ENCODE measurements around the gene AJAP1. TPM values are rescaled to one million over a fixed set of nuclear protein-coding genes. Genes with fewer than 3 reads are reported as not detected.

Gene AJAP1
- total RNA-seq, 1 donor from 2014 or later: 0.46 TPM

DNA sequence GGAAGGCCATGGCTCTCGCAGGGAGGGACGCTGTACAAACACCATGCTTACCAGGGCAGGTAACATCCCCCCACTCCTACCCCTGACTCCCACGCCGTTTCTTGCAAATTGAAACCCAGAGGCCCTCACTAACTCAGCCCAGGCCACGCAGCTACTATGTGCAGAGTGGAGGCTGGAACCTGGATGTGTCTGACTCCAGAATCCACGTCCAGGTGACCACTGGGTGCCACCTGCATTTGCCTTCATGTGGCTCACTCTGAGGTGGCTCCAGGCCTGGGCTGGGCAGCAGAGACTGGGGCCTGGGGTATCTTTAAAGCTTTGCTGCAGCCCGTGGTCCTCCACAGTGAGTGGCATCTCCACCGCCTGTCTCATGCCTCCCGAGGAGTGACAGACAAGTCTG, 29.6 kb upstream of the AJAP1 start:
- H3K4me1 Mint-ChIP-seq (ENCODE audit: low read depth): no peaks in the 10 kb centered on the region
- H3K36me3 Mint-ChIP-seq (ENCODE audit: insufficient read depth): no peaks in the 10 kb centered on the region
- H3K9me3 Mint-ChIP-seq (ENCODE audit: low read depth): no peaks in the 10 kb centered on the region
- DNase-seq (ENCODE audit: low spot score, unreplicated experiment): no peak
- no peak overlapping the region for H3K27ac Mint-ChIP-seq
- peaks cover 15% of the 10 kb centered on the region for H3K27me3 Mint-ChIP-seq
- TF ChIP-seq, protein P1, sequence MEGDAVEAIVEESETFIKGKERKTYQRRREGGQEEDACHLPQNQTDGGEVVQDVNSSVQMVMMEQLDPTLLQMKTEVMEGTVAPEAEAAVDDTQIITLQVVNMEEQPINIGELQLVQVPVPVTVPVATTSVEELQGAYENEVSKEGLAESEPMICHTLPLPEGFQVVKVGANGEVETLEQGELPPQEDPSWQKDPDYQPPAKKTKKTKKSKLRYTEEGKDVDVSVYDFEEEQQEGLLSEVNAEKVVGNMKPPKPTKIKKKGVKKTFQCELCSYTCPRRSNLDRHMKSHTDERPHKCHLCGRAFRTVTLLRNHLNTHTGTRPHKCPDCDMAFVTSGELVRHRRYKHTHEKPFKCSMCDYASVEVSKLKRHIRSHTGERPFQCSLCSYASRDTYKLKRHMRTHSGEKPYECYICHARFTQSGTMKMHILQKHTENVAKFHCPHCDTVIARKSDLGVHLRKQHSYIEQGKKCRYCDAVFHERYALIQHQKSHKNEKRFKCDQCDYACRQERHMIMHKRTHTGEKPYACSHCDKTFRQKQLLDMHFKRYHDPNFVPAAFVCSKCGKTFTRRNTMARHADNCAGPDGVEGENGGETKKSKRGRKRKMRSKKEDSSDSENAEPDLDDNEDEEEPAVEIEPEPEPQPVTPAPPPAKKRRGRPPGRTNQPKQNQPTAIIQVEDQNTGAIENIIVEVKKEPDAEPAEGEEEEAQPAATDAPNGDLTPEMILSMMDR (IDR thresholded peaks at IDR 0.05; ENCODE audit: unreplicated experiment): no peak
- no peak overlapping the region for H3K4me3 Mint-ChIP-seq (ENCODE audit: low read depth)

DNA sequence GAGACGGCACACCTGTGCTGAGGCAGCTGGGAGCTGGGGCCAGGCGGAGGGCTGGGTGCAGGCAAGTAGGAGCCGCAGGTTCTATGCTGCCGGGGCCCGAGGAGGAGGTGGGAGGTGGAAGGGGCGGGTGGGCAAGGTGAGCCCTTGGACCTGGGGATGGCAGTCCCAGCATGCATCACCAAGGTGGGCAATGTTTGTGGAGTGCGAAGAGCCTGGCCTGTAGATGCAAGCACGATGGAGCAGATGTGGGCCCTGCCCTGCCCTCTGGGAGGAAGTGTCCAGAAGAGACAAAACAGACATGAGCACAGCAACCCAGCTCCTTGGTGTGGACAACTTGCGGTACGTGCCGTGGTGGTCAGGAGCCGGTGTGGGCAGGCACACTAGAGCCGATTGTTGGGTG, 28.3 kb upstream of the AJAP1 start:
- Mint-ChIP-seq H3K4me1 (ENCODE audit: low read depth) (no peaks in the 10 kb centered on the region), H3K9me3 (ENCODE audit: low read depth) (no peaks in the 10 kb centered on the region), H3K36me3 (ENCODE audit: insufficient read depth) (no peaks in the 10 kb centered on the region), H3K27me3 (peaks cover 15% of the 10 kb centered on the region), H3K27ac (no peak overlapping the region), H3K4me3 (ENCODE audit: low read depth) (no peak overlapping the region)
- TF ChIP-seq, protein P1 (IDR thresholded peaks at IDR 0.05; ENCODE audit: unreplicated experiment): no peak
- DNase-seq (ENCODE audit: low spot score, unreplicated experiment): no peak

DNA sequence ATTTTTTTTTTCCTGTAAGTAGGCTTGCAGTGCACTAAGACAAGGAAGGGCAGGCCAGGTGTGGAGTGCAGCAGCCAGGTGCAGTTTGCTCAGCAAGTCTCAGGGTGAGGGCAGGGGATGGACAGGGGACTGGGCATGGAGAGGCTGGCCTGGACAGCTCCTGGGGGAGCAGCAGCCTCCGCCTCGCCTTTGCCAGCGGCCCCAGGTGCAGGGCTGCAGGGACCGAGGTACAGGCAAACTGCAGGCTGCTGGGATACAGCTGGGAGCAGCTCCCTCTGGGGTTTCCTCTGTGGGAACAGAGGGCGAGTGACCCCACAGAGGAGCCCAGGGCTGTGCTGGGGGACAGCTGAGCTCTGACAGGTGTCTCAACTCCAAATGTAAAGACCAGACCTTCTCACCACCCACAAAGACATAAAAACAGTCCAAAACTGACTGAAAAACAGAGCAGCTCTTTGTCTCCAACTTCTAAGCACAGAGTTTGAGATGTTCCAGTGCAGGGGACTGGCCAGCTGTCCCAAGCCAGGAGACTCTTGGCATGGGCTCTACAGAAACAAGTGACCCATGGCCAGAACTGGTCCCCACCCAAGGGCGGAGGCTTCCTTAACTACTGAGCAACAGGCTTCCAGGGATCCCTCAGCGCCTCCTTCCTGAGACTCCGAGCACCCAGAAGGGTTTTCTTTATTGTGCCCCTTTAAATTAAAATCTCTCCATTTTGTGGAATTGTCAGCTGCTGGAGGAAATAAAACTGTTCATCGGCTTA, 27.7 kb upstream of the AJAP1 start:
- Mint-ChIP-seq H3K9me3 (ENCODE audit: low read depth) (no peaks in the 10 kb centered on the region), H3K36me3 (ENCODE audit: insufficient read depth) (no peaks in the 10 kb centered on the region), H3K27me3 (peaks cover 18% of the 10 kb centered on the region), H3K4me3 (ENCODE audit: low read depth) (no peak overlapping the region), H3K27ac (no peak overlapping the region), H3K4me1 (ENCODE audit: low read depth) (no peaks in the 10 kb centered on the region)
- TF ChIP-seq, protein P1 (IDR thresholded peaks at IDR 0.05; ENCODE audit: unreplicated experiment): no peak
- no peak for DNase-seq (ENCODE audit: low spot score, unreplicated experiment)

DNA sequence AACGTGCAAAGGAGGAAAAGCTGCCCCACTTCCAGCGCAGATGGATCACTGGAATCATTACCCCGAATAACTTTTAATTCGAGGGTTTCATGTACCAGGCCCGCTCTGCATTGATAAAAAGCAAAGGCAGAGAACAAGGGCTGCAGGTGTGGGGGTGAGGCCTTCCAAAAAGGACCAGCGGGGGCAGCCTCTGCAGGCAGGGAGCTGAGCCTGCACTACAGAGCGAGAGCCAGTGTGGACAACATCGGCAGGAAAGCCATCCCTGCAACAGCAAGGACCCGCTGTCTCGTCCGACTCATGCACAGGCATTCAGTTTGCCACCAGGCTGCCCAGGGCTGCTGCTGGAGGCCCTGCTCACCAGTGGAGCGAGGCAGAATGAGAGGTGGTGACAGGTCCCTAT, 27.1 kb upstream of the AJAP1 start:
- TF ChIP-seq, protein P1 (IDR thresholded peaks at IDR 0.05; ENCODE audit: unreplicated experiment): no peak
- Mint-ChIP-seq H3K9me3 (ENCODE audit: low read depth) (no peaks in the 10 kb centered on the region), H3K4me1 (ENCODE audit: low read depth) (no peaks in the 10 kb centered on the region), H3K27ac (no peak overlapping the region), H3K27me3 (peaks cover 21% of the 10 kb centered on the region), H3K36me3 (ENCODE audit: insufficient read depth) (no peaks in the 10 kb centered on the region), H3K4me3 (ENCODE audit: low read depth) (no peak overlapping the region)
- DNase-seq (ENCODE audit: low spot score, unreplicated experiment): no peak

DNA sequence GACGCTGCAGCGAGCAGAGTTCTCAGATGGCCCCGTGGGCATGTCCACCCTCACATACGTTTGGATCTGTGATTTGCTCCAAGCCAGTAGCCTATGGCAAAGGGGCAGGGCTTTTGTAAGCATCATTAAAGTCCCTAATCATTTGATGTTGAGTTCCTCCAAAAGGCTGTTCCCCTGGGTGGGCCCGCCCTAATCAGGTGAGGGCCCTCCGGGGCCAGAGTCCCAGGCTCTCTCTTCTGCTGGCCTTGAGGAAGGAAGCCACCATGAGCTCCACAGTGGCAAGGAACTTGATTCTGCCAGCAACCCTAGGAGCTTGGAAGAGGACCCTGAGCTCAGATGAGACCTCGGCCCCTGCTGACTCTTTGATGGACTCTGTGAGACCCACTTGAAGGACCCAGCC, 25.4 kb upstream of the AJAP1 start:
- H3K27ac Mint-ChIP-seq: no peak overlapping the region
- TF ChIP-seq, protein P1 (IDR thresholded peaks at IDR 0.05; ENCODE audit: unreplicated experiment): no peak
- H3K4me1 Mint-ChIP-seq (ENCODE audit: low read depth): no peaks in the 10 kb centered on the region
- no peak for DNase-seq (ENCODE audit: low spot score, unreplicated experiment)
- H3K36me3 Mint-ChIP-seq (ENCODE audit: insufficient read depth): no peaks in the 10 kb centered on the region
- no peaks in the 10 kb centered on the region for H3K9me3 Mint-ChIP-seq (ENCODE audit: low read depth)
- peaks cover 18% of the 10 kb centered on the region for H3K27me3 Mint-ChIP-seq
- no peak overlapping the region for H3K4me3 Mint-ChIP-seq (ENCODE audit: low read depth)

Measured in progenitor cell of endocrine pancreas (in vitro differentiated cells).